Activated naive CD8-positive, alpha-beta T cell (primary cell): Measurements from ENCODE around the gene ARHGEF11.

Source experiments
- H3K27ac Mint-ChIP-seq: one replicate; pipeline ENCODE4 v1.8.0; 2021; ENCODE audit warnings: mixed read lengths
- H3K27me3 Mint-ChIP-seq: one replicate; pipeline ENCODE4 v1.8.0; 2021; ENCODE audit warnings: mixed read lengths
- H3K36me3 Mint-ChIP-seq: one replicate; pipeline ENCODE4 v1.8.0; 2021; ENCODE audit warnings: mixed read lengths
- H3K4me1 Mint-ChIP-seq: one replicate; pipeline ENCODE4 v1.8.0; 2021; ENCODE audit warnings: low read depth, mixed read lengths
- H3K4me3 Mint-ChIP-seq: one replicate; pipeline ENCODE4 v1.8.0; 2021; ENCODE audit warnings: mild to moderate bottlenecking, mixed read lengths
- H3K9me3 Mint-ChIP-seq: one replicate; pipeline ENCODE4 v1.8.0; 2021; ENCODE audit warnings: low read depth, mixed read lengths

Gene ARHGEF11

GRCh38 chr1:157045250-157046218, at the start of gene ARHGEF11:
Gene ARHGEF11, minus strand, starts transcription at chr1:157045742. Its CDS starts 1,412 bp downstream, at chr1:157044330.
- no peak within 1 kb of the TSS for H3K27ac Mint-ChIP-seq
- peak within 1 kb of the TSS; percentile 98 for H3K4me3 Mint-ChIP-seq
- no peaks in the 10 kb centered on the region for H3K36me3 Mint-ChIP-seq
- H3K9me3 Mint-ChIP-seq, result no peaks in the 10 kb centered on the region
- H3K4me1 Mint-ChIP-seq, result peaks cover 16% of the 10 kb centered on the region
- peaks cover 49% of the 10 kb centered on the region for H3K27me3 Mint-ChIP-seq

- Mint-ChIP-seq H3K4me1 (peaks cover 3% of the 10 kb centered on the region), H3K27me3 (peaks cover under 1% of the 10 kb centered on the region), H3K27ac (no peak overlapping the region), H3K4me3 (no peak overlapping the region), H3K9me3 (no peaks in the 10 kb centered on the region), H3K36me3 (no peaks in the 10 kb centered on the region)
Measured at GRCh38 chr1:157095091-157095490, 49.5 kb upstream of the ARHGEF11 start.

DNA sequence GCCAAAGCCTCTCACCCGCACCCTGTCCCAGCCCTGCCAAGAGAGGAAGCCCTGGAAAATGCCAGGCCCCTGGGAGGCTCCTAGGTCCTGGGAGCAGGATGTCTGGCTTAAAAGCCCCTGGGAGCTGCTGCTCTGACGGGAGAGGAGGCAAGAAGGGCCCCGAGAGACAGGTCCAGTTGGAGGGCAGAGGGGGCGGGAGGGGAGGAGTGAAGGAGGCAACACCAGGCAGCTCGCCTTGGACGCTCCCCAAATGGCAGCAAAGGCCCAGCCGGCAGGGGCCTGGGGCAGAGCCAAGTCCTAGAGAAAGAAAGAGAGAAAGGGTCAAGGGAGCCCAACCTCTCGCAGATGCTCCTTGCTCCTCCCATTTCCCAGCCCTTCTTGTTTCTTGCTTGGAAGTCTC, 47.3 kb upstream of the ARHGEF11 start:
- Mint-ChIP-seq H3K4me3 (no peak overlapping the region), H3K4me1 (peaks cover 4% of the 10 kb centered on the region), H3K9me3 (no peaks in the 10 kb centered on the region), H3K27me3 (peaks cover 3% of the 10 kb centered on the region), H3K36me3 (no peaks in the 10 kb centered on the region), H3K27ac (no peak overlapping the region)

DNA sequence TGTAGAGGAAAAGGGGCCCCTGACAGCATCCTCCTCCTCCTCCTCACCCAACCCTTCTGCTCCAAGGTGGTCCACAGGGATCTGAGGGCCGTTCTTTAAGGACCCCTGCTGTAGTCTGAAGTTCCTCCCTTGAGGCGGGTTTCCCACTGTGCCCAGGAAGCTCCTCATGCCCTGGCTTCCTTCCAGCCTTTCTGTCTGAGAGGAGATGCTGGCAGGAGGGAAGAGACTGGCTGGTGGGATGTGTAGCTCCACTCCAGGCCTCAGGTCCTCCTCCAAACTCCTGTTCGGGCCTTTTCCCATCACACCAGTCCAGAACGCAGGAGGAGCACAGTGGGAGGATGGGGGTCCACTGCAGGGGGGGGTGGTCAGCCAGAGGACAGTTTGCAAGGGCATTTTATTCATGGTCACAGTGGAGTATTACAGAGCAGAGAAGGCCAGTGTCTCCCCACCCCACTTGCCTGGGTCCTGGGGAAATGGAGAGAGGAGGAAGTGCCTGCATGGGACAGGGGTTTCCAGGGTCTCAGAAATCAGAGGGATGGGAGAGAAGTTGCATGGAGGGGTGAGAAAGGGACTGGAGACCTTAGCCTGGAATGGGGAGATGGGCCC, 46.2 kb upstream of the ARHGEF11 start:
- H3K4me1 Mint-ChIP-seq, result peaks cover 4% of the 10 kb centered on the region
- H3K36me3 Mint-ChIP-seq, result no peaks in the 10 kb centered on the region
- no peak overlapping the region for H3K4me3 Mint-ChIP-seq
- peaks cover 3% of the 10 kb centered on the region for H3K27me3 Mint-ChIP-seq
- no peaks in the 10 kb centered on the region for H3K9me3 Mint-ChIP-seq
- H3K27ac Mint-ChIP-seq, result no peak overlapping the region

- no peak overlapping the region for H3K4me3 Mint-ChIP-seq
- peaks cover 3% of the 10 kb centered on the region for H3K27me3 Mint-ChIP-seq
- H3K4me1 Mint-ChIP-seq, result peaks cover 4% of the 10 kb centered on the region
- no peak overlapping the region for H3K27ac Mint-ChIP-seq
- H3K9me3 Mint-ChIP-seq, result no peaks in the 10 kb centered on the region
- H3K36me3 Mint-ChIP-seq, result no peaks in the 10 kb centered on the region
Measured at GRCh38 chr1:157091186-157091585, 45.6 kb upstream of the ARHGEF11 start.

GRCh38 chr1:157090771-157091170, 45.2 kb upstream of the ARHGEF11 start:
- Mint-ChIP-seq H3K36me3 (no peaks in the 10 kb centered on the region), H3K9me3 (no peaks in the 10 kb centered on the region), H3K27me3 (peaks cover 3% of the 10 kb centered on the region), H3K4me1 (peaks cover 4% of the 10 kb centered on the region), H3K4me3 (no peak overlapping the region), H3K27ac (no peak overlapping the region)

- no peak overlapping the region for H3K27ac Mint-ChIP-seq
- no peaks in the 10 kb centered on the region for H3K9me3 Mint-ChIP-seq
- H3K4me3 Mint-ChIP-seq, result no peak overlapping the region
Measured at GRCh38 chr1:157090196-157090647, 44.7 kb upstream of the ARHGEF11 start.

DNA sequence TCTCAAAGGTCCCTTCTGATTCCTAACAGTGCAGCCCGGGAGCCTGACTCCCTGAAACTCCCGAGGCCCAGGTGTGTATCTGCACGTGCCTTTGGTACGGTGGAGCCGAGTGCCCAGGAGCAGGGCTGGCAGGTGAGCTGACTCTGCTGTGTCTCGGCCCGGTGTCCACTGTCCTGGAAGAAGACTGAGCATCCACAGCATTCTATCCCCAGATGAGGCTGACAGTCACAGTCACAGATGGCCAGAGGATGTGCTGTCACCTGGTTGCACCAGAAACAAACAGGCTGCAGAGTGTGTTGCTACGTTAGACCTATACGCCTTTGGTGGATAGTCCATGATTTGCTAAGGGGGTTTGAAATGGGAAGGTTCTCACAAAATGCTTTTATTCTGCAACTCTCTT, 44.2 kb upstream of the ARHGEF11 start:
- H3K27me3 Mint-ChIP-seq, result peaks cover 3% of the 10 kb centered on the region
- peaks cover 4% of the 10 kb centered on the region for H3K4me1 Mint-ChIP-seq
- H3K27ac Mint-ChIP-seq, result no peak overlapping the region
- no peak overlapping the region for H3K4me3 Mint-ChIP-seq
- H3K9me3 Mint-ChIP-seq, result no peaks in the 10 kb centered on the region
- no peaks in the 10 kb centered on the region for H3K36me3 Mint-ChIP-seq

More at GRCh38 chr1:157090196-157090647, 44.7 kb upstream of the ARHGEF11 start:
- peaks cover 3% of the 10 kb centered on the region for H3K27me3 Mint-ChIP-seq
- peaks cover 4% of the 10 kb centered on the region for H3K4me1 Mint-ChIP-seq
- H3K36me3 Mint-ChIP-seq, result no peaks in the 10 kb centered on the region

GRCh38 chr1:157088607-157089006, 43.1 kb upstream of the ARHGEF11 start:
- H3K27ac Mint-ChIP-seq, result no peak overlapping the region
- H3K4me1 Mint-ChIP-seq, result peaks cover 4% of the 10 kb centered on the region
- H3K27me3 Mint-ChIP-seq, result peaks cover 3% of the 10 kb centered on the region
- no peaks in the 10 kb centered on the region for H3K9me3 Mint-ChIP-seq
- H3K36me3 Mint-ChIP-seq, result no peaks in the 10 kb centered on the region
- H3K4me3 Mint-ChIP-seq, result no peak overlapping the region

DNA sequence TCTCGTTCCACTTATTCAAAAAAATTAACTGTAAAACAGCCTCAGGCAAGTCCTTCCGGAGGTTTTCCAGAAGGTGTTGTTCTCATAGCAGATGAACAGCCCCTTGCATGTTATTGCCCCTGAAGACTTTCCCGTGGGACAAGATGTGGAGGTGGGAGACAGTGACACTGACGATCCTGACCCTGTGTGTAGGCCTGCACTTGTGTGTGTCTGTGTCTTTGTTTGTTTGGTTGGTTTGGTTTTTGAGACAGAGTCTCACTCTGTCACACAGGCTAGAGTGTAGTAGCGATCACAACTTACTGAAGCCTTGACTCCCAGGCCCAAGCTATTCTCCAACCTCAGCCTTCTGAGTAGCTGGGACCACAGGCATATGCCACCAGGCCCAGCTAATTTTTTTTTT, 41.5 kb upstream of the ARHGEF11 start:
- H3K4me3 Mint-ChIP-seq, result no peak overlapping the region
- peaks cover 4% of the 10 kb centered on the region for H3K4me1 Mint-ChIP-seq
- H3K27ac Mint-ChIP-seq, result no peak overlapping the region
- peaks cover 3% of the 10 kb centered on the region for H3K27me3 Mint-ChIP-seq
- H3K36me3 Mint-ChIP-seq, result no peaks in the 10 kb centered on the region
- no peaks in the 10 kb centered on the region for H3K9me3 Mint-ChIP-seq

- Mint-ChIP-seq H3K4me3 (no peak overlapping the region), H3K36me3 (no peaks in the 10 kb centered on the region), H3K9me3 (no peaks in the 10 kb centered on the region), H3K27me3 (peaks cover 3% of the 10 kb centered on the region), H3K27ac (no peak overlapping the region), H3K4me1 (peaks cover 4% of the 10 kb centered on the region)
Measured at GRCh38 chr1:157086299-157086698, 40.8 kb upstream of the ARHGEF11 start.

DNA sequence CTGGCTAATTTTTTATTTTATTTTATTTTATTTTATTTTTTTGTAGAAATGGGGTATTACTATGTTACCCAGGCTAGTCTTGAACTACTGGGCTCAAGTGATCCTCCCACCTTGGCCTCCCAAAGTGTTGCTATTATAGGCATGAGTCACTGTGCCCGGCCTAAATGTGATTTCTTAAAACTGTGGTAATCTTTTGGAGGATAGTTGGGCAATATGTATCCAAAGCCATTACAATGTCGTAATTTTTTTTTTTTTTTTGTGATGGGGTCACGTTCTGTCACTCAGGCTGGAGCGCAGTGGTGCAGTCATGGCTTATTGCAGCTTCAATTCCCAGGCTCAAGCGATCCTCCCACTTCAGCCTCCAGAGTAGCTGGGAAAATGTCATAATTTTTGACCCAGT, 39.9 kb upstream of the ARHGEF11 start:
- no peaks in the 10 kb centered on the region for H3K9me3 Mint-ChIP-seq
- no peak overlapping the region for H3K4me3 Mint-ChIP-seq
- peaks cover 4% of the 10 kb centered on the region for H3K4me1 Mint-ChIP-seq
- peaks cover 3% of the 10 kb centered on the region for H3K27me3 Mint-ChIP-seq
- H3K36me3 Mint-ChIP-seq, result no peaks in the 10 kb centered on the region
- no peak overlapping the region for H3K27ac Mint-ChIP-seq

GRCh38 chr1:157084720-157085119, 39.2 kb upstream of the ARHGEF11 start:
- H3K36me3 Mint-ChIP-seq, result no peaks in the 10 kb centered on the region
- H3K27ac Mint-ChIP-seq, result no peak overlapping the region
- no peaks in the 10 kb centered on the region for H3K4me1 Mint-ChIP-seq
- peaks cover 1% of the 10 kb centered on the region for H3K27me3 Mint-ChIP-seq
- no peak overlapping the region for H3K4me3 Mint-ChIP-seq
- H3K9me3 Mint-ChIP-seq, result no peaks in the 10 kb centered on the region

DNA sequence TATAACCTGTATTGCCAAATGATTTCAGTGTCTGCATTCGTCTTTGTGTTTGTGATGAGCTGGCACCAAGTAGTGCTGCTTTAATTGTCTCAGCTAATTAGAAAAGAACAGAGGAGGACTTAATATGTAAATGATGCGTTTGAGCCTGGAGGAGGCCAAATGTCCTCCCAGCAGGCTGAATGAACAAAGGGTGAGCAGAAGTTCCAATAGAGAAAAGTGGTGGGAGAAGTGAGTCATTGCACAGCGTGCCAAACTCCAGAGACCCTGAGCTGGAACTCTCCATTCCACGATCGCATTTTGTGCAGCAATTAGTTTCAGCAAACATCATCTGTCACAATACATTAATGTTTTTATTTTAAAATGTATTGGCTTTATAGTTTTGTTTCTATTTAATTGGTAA, 36.2 kb upstream of the ARHGEF11 start:
- peaks cover 17% of the 10 kb centered on the region for H3K27me3 Mint-ChIP-seq
- H3K36me3 Mint-ChIP-seq, result no peaks in the 10 kb centered on the region
- H3K9me3 Mint-ChIP-seq, result no peaks in the 10 kb centered on the region
- H3K4me1 Mint-ChIP-seq, result no peaks in the 10 kb centered on the region
- H3K4me3 Mint-ChIP-seq, result no peak overlapping the region
- H3K27ac Mint-ChIP-seq, result no peak overlapping the region

- Mint-ChIP-seq H3K27me3 (peaks cover 17% of the 10 kb centered on the region), H3K4me1 (no peaks in the 10 kb centered on the region), H3K4me3 (no peak overlapping the region), H3K36me3 (no peaks in the 10 kb centered on the region), H3K9me3 (no peaks in the 10 kb centered on the region), H3K27ac (no peak overlapping the region)
Measured at GRCh38 chr1:157080714-157081113, 35.2 kb upstream of the ARHGEF11 start.
